8988T (cell line): Measurements from ENCODE around the gene MYBPC1.
"Not testable (repeated sequence)": the region's sequence is repeated elsewhere in the genome, so short reads cannot be mapped to it uniquely, and the experiment has no call there.

Experiments
- DNase-seq: peaks from one replicate; pipeline ENCODE4 v3.0.0; 2011

Gene MYBPC1

GRCh38 chr12:101594700-101595099 lies at the start of gene MYBPC1:
Gene MYBPC1 (plus strand): TSS chr12:101594971. CDS start chr12:101595071, 100 bp downstream.
- no peak for DNase-seq

GRCh38 chr12:101551362-101552114 lies 43.2 kb upstream of the MYBPC1 start:
- no peak for DNase-seq

DNA sequence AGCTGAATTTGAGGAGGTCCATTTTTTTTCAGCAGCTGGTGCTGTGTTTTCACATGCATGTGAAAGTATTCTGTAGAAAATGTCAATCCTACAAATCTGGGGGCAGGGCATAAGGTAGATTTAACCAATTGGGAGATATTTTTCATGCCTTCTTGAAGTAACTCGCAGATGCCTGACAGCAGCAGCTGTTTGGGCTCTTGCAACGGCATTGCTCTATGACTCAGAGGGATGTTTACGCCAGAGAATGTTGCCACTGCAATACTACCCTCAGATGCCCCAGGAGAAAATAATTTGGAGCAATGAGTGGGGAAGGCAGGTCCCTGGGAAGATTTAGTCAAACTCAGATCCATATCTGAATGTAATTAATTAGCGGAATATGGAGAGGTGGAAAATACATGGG lies 42.5 kb upstream of the MYBPC1 start:
- DNase-seq = no peak

GRCh38 chr12:101557094-101557493 lies 37.7 kb upstream of the MYBPC1 start:
- DNase-seq = no peak

GRCh38 chr12:101558726-101559125 lies 36.0 kb upstream of the MYBPC1 start:
- not testable (repeated sequence) for DNase-seq

DNA sequence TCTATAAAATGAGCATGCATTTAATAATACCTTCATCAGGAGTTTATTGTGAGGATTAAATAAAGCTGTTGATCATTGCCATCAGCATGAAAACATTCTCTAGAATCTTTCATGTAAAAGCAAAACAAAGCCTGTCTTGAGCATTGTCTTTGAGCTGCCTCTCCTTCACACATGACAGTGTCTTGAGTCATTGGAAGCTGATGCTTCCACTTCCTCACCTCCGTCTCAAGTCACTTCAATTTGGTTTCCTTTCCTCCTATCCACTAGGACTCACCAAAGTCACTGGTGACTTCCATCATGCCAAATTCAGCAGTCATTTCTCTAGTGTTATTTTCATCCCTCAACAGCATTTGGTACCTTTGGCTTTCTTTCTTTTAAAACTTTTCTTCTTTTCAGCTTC lies 31.6 kb upstream of the MYBPC1 start:
- DNase-seq = no peak

- no peak for DNase-seq
Observed at GRCh38 chr12:101564912-101565311, 29.9 kb upstream of the MYBPC1 start.

DNA sequence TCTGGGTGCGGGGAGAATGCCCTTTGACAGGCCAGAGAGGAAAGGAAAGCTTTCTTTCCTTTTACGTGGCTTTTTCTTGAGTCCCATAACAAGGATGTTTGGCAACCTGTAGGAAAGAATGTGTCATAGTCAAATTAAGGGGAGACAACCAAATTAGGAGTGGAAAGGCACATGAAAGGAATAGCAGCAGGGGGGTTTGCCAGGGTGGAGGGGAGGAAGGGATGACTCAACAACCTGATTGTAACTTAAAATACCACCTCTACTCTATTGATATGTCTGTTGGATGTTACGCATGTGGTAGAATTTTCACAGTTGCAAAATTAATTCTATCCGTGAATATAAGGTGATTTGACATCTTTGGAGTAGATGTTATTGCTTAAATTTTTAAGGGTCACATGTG lies 28.5 kb upstream of the MYBPC1 start:
- DNase-seq = no peak

DNA sequence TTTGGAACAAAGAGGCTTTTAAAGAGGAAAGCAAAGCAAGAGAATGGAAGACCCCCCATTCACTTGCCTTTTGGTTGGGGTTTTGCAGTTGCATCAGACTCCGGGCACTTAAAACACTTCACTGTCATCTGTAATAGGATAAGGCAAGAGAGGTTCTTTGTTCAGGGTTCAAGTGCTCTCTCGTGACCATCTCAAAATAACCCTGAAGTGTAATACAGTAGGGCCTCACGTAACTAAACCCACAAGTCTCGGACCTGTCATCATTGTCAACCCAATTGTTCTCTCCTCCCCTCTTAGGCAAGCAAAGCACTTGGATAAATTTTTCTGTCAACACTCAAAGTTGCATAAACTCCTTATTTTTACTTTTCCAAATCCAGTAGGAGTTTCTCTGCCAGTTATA lies 26.9 kb upstream of the MYBPC1 start:
- DNase-seq = no peak

GRCh38 chr12:101570047-101570446 lies 24.7 kb upstream of the MYBPC1 start:
- no peak for DNase-seq

- no peak for DNase-seq
Observed at GRCh38 chr12:101571105-101571504, 23.7 kb upstream of the MYBPC1 start.

- no peak for DNase-seq
Observed at GRCh38 chr12:101573743-101574142, 21.0 kb upstream of the MYBPC1 start.

DNA sequence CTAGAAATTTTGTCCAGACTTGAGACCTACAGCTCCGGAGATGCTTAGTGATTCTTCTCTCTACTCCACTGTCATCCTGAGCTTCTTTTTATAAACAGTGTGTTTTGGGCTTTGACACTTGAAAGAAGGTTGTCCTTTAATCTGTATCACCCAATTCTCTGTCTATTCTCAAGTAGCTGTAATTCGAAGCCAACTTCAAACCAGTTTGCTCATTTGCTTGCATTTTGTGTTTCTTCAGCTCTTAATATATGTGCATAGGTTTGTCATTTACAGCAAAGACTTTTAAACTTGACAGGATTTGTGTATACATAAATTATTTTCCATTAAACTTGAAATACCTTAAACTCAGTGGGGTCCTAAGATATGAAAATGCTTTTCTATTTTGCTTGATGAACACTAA lies 16.4 kb upstream of the MYBPC1 start:
- DNase-seq = no peak

- DNase-seq = no peak
Observed at GRCh38 chr12:101581190-101581589, 13.6 kb upstream of the MYBPC1 start.

- no peak for DNase-seq
Observed at GRCh38 chr12:101582937-101583336, 11.8 kb upstream of the MYBPC1 start.

DNA sequence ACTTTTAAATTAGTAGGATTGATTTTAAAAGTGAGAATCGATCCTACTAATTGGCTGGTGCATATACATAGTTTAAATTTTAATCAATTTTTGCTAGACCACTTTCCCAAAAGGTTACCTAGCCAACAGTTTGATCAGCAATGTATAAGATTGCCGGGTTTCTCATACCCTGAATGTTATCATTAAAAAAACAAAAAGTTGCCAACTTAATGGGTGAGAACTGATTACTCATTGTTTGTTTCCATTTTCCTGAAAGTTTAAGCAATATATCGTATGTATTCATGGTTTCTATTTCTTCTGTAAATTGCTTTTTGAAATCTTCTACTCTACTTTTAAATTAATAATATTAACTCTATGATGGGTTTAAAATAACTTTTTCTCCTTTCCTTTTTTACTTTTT lies 4.4 kb upstream of the MYBPC1 start:
- DNase-seq = no peak

GRCh38 chr12:101591781-101592180 lies 3.0 kb upstream of the MYBPC1 start:
- DNase-seq = no peak

- no peak for DNase-seq
Observed at GRCh38 chr12:101592448-101592847, 2.3 kb upstream of the MYBPC1 start.

- DNase-seq = no peak
Observed at GRCh38 chr12:101592921-101593320, 1.9 kb upstream of the MYBPC1 start.

- no peak for DNase-seq
Observed at GRCh38 chr12:101596172-101596571, 1.4 kb downstream of the MYBPC1 start.

GRCh38 chr12:101597164-101597563 lies 2.4 kb downstream of the MYBPC1 start:
- DNase-seq = no peak

DNA sequence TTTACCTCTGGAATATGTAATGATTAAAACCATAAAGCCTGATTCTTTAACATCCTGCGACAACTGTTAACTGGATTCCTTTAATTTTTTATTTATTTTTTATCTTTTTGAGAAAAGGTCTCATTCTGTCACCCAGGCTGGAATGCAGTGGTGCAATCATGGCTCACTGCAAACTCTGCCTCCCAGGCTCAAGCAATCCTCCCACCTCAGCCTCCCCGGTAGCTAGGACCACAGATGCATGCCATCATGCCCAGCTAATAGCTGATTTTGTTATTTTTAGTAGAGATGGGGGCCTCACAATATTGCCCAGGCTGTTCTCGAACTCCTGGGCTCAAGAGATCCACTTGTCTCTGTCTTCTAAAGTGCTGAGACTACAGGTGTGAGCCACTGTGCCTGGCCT lies 3.7 kb downstream of the MYBPC1 start:
- no peak for DNase-seq

GRCh38 chr12:101599311-101599710 lies 4.5 kb downstream of the MYBPC1 start:
- no peak for DNase-seq

GRCh38 chr12:101599771-101600484 lies 5.2 kb downstream of the MYBPC1 start:
- no peak for DNase-seq

- no peak for DNase-seq
Observed at GRCh38 chr12:101604132-101604531, 9.4 kb downstream of the MYBPC1 start.
